Mucosa of descending colon (tissue), 3 donors: ENCODE measurements around the gene LRRFIP2. TPM values are rescaled to one million over a fixed set of nuclear protein-coding genes. Genes with fewer than 3 reads are reported as not detected.

ENCODE experiments used
- ATAC-seq: fragments of 200-7000 bp; cut with Tn5 transposase; one replicate; pipeline ENCODE4 v1.9.1; 2020; ENCODE audit warnings: mild to moderate bottlenecking, moderate library complexity
- DNase-seq, 3 donors: peaks; one replicate each; pipeline ENCODE4 v3.0.0-alpha.2; 2020
- H3K36me3 ChIP-seq: fragments of 200-600 bp; one replicate; pipeline ENCODE4 v1.8.0; 2021; ENCODE audit warnings: low read depth, mild to moderate bottlenecking
- H3K4me1 ChIP-seq: fragments of 200-600 bp; one replicate; pipeline ENCODE4 v1.8.0; 2021; ENCODE audit warnings: low read depth, mild to moderate bottlenecking
- H3K4me3 ChIP-seq: fragments of 200-600 bp; one replicate; pipeline ENCODE4 v1.8.0; 2021; ENCODE audit warnings: mild to moderate bottlenecking
- H3K9me3 ChIP-seq: fragments of 200-600 bp; one replicate; pipeline ENCODE4 v1.8.0; 2021; ENCODE audit warnings: mild to moderate bottlenecking
- CTCF ChIP-seq: fragments of 200-600 bp; IDR thresholded peaks from one replicate; pipeline ENCODE4 v1.8.0; 2022; ENCODE audit warnings: antibody characterized with exemption, mild to moderate bottlenecking
- intact Hi-C, 2 donors: fragments of 100-400 bp; cut with DNase I in 1 of 2; cut with micrococcal nuclease in 1 of 2; formaldehyde crosslinking; loops; one replicate each; pipeline versions ENCODE4 v1.11.0 to v1.11.1; 2022; cut with DNase I, micrococcal nuclease
- total RNA-seq, 3 donors: library from RNA; stranded (reverse); fragmentation: NEBNext Ultra II Directional in 2 of 3; extraction: Animal tissue kit (Norgen Biotek cat#: 25700) in 2 of 3; gene quantifications; one replicate each; pipeline versions ENCODE4 v1.2.1 to v1.2.4, GENCODE V29; 2021 to 2023
- donor health status: DM: no; HTN: no; CAD: no; lungs with moderate emphysema.
- donor health status: DM: no; HTN: no; CAD: no.
- donor health status: DM: no; HTN: yes; CAD: no.

LRRFIP2 gene
- total RNA-seq, 3 donors from 2014 or later = 89.9 to 136 (median 128) TPM

GRCh38 chr3:37219266-37219665 lies 44.9 kb upstream of the LRRFIP2 start:
- no peak for DNase-seq
- no peaks in the 10 kb centered on the region for H3K36me3 ChIP-seq
- H3K4me3 ChIP-seq = no peak overlapping the region
- intact Hi-C loops = no loop called here
- ATAC-seq = no peak
- no peaks in the 10 kb centered on the region for H3K9me3 ChIP-seq
- no peaks in the 10 kb centered on the region for H3K4me1 ChIP-seq
- TF ChIP-seq CTCF = no peak

GRCh38 chr3:37218206-37218605 lies 43.8 kb upstream of the LRRFIP2 start:
- Histone ChIP-seq H3K36me3 (no peaks in the 10 kb centered on the region), H3K4me1 (peaks cover 1% of the 10 kb centered on the region), H3K4me3 (no peak overlapping the region), H3K9me3 (no peaks in the 10 kb centered on the region)
- ATAC-seq (no peak), DNase-seq (no peak)
- intact Hi-C loops = no loop called here
- no peak for TF ChIP-seq CTCF

- Histone ChIP-seq H3K4me1 (peaks cover 3% of the 10 kb centered on the region), H3K36me3 (no peaks in the 10 kb centered on the region), H3K9me3 (no peaks in the 10 kb centered on the region), H3K4me3 (no peak overlapping the region)
- DNase-seq (no peak), ATAC-seq (peak; percentile 34)
- intact Hi-C loops = no loop called here
- no peak for TF ChIP-seq CTCF
Observed at GRCh38 chr3:37217098-37217849, 42.9 kb upstream of the LRRFIP2 start.

- no peak for TF ChIP-seq CTCF
- no peaks in the 10 kb centered on the region for H3K36me3 ChIP-seq
- H3K4me3 ChIP-seq = no peak overlapping the region
- H3K4me1 ChIP-seq = peaks cover 3% of the 10 kb centered on the region
- ATAC-seq = no peak
- no peaks in the 10 kb centered on the region for H3K9me3 ChIP-seq
- DNase-seq = no peak
- intact Hi-C loops = no loop called here
Observed at GRCh38 chr3:37216597-37217097, 42.3 kb upstream of the LRRFIP2 start.

- H3K4me3 ChIP-seq = no peak overlapping the region
- H3K9me3 ChIP-seq = no peaks in the 10 kb centered on the region
- H3K4me1 ChIP-seq = peaks cover 3% of the 10 kb centered on the region
- ATAC-seq = no peak
- H3K36me3 ChIP-seq = no peaks in the 10 kb centered on the region
- intact Hi-C loops = no loop called here
- no peak for TF ChIP-seq CTCF
- no peak for DNase-seq
Observed at GRCh38 chr3:37214076-37214475, 39.7 kb upstream of the LRRFIP2 start.
